Activated CD8-positive, alpha-beta memory T cell treated with anti-CD3 and anti-CD28 coated beads for 36 hours (primary cell): ENCODE measurements around the gene MEGF9. TPM values are rescaled to one million over a fixed set of nuclear protein-coding genes. Genes with fewer than 3 reads are reported as not detected.
"Not testable (repeated sequence)": the region's sequence is repeated elsewhere in the genome, so short reads cannot be mapped to it uniquely, and the experiment has no call there.

Experiments used
- CTCF ChIA-PET: fragments of 350-600 bp; sonication (Branson Sonifier 250); formaldehyde crosslinking; loops from one replicate; lab custom pipeline; 2021; ENCODE audit warnings: antibody characterized with exemption; lab: Charles Lee
- POLR2A ChIA-PET: fragments of 350-600 bp; sonication (Branson Sonifier 250); formaldehyde crosslinking; loops from one replicate; lab custom pipeline; 2021; ENCODE audit warnings: antibody characterized with exemption; lab: Charles Lee
- total RNA-seq, 2 experiments: library from RNA; stranded (reverse); gene quantifications; one replicate each; pipeline ENCODE4 v1.2.3, GENCODE V29; 2021

Gene MEGF9
- total RNA-seq, 2 experiments from 2014 or later = 5.6 to 5.7 TPM

- POLR2A ChIA-PET = no interaction called here
- CTCF ChIA-PET = no interaction called here
Observed at GRCh38 chr9:120568816-120569215, 145.5 kb downstream of the MEGF9 start.

GRCh38 chr9:120567874-120568273 is 146.4 kb downstream of the MEGF9 start:
- CTCF ChIA-PET = no interaction called here
- POLR2A ChIA-PET = no interaction called here

GRCh38 chr9:120567081-120567480 is 147.2 kb downstream of the MEGF9 start:
- CTCF ChIA-PET = no interaction called here

GRCh38 chr9:120564589-120564988 is 149.7 kb downstream of the MEGF9 start:
- POLR2A ChIA-PET = no interaction called here
- CTCF ChIA-PET = no interaction called here

More at GRCh38 chr9:120567081-120567480, 147.2 kb downstream of the MEGF9 start:
- POLR2A ChIA-PET = no interaction called here

- ChIA-PET POLR2A (no interaction called here), CTCF (interaction anchor here (0.6 kb wide), 1 partner anchor 28 kb away, joined by 3 read pairs; no protein-coding TSS in a partner anchor)
Observed at GRCh38 chr9:120562861-120563443, 151.3 kb downstream of the MEGF9 start.

- ChIA-PET CTCF (no interaction called here), POLR2A (no interaction called here)
Observed at GRCh38 chr9:120561709-120562108, 152.6 kb downstream of the MEGF9 start.

- CTCF ChIA-PET = no interaction called here
- POLR2A ChIA-PET = no interaction called here
Observed at GRCh38 chr9:120559546-120559945, 154.7 kb downstream of the MEGF9 start.

- ChIA-PET CTCF (no interaction called here), POLR2A (no interaction called here)
Observed at GRCh38 chr9:120558454-120558853, 155.8 kb downstream of the MEGF9 start.

- POLR2A ChIA-PET = no interaction called here
Observed at GRCh38 chr9:120557205-120557604, 157.1 kb downstream of the MEGF9 start.

GRCh38 chr9:120556775-120557174 is 157.5 kb downstream of the MEGF9 start:
- ChIA-PET POLR2A (no interaction called here), CTCF (no interaction called here)

More at GRCh38 chr9:120557205-120557604, 157.1 kb downstream of the MEGF9 start:
- CTCF ChIA-PET = no interaction called here

- ChIA-PET POLR2A (interaction anchor here (0.7 kb wide), 1 partner anchor 91 kb away, joined by 4 read pairs; no protein-coding TSS in a partner anchor), CTCF (no interaction called here)
Observed at GRCh38 chr9:120555839-120556238, 158.4 kb downstream of the MEGF9 start.

GRCh38 chr9:120552210-120552704 is 162.0 kb downstream of the MEGF9 start:
- CTCF ChIA-PET, POLR2A ChIA-PET: not testable (repeated sequence)

Other genes with a start within 250 kb of the MEGF9 start
- gene CDK5RAP2, start 134.3 kb downstream of the MEGF9 start, total RNA-seq = 10 to 100 TPM; 51.8 to 57.9 TPM
- gene FBXW2, start 78.9 kb upstream of the MEGF9 start, total RNA-seq = 10 to 100 TPM; 68.3 to 72.5 TPM
- 10 to 100 TPM; 63.0 to 68.1 TPM for gene PSMD5, start 128.5 kb upstream of the MEGF9 start, total RNA-seq
- gene PHF19, start 162.7 kb upstream of the MEGF9 start, total RNA-seq = 100 to 1,000 TPM; 174 TPM
- gene TRAF1, start 212.3 kb upstream of the MEGF9 start, total RNA-seq = 100 to 1,000 TPM; 260 to 261 TPM